ENCODE results near the gene SLC25A28. TPM values are rescaled to one million over a fixed set of nuclear protein-coding genes. Genes with fewer than 3 reads are reported as not detected.
"Not testable (repeated sequence)": the region's sequence is repeated elsewhere in the genome, so short reads cannot be mapped to it uniquely, and the experiment has no call there.

Gene SLC25A28
- total RNA-seq, 1 donor from 2014 or later, result 22.4 TPM

DNA sequence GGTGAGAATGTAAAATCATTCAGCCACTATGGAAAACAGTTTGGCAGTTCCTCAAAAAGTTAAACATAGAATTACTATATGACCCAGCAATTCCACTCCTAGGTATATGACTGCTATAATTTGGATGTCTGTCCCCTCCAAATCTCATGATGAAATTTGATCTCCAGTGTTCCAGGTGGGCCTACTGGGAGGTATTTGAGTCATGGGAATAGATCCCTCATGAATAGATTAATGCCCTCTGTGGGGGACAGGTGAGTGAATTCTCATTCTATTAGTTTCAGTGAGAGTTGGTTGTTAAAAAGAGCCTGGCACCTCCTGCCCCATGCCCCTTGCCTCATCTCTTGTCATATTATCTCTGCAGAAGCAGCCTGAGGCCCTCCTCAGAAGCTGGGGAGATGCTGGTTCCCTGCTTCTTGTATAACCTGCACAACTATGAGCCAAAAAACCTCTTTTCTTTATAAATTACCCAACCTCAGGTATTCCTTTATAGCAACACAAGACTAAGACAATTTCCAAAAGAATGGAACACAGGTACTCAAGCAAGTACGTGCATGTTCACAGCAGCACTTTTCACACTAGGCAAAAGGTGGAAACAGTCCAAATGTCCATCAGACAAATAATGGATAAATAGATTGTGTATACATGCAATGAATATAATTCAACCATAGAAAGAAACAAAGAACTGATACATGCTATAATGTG lies 8.8 kb upstream of the SLC25A28 start:
- ATAC-seq (no peak), DNase-seq (ENCODE audit: low spot score) (no peak)

GRCh38 chr10:99625124-99625523 lies 4.9 kb upstream of the SLC25A28 start:
- not testable (repeated sequence) for DNase-seq (ENCODE audit: low spot score); ATAC-seq

DNA sequence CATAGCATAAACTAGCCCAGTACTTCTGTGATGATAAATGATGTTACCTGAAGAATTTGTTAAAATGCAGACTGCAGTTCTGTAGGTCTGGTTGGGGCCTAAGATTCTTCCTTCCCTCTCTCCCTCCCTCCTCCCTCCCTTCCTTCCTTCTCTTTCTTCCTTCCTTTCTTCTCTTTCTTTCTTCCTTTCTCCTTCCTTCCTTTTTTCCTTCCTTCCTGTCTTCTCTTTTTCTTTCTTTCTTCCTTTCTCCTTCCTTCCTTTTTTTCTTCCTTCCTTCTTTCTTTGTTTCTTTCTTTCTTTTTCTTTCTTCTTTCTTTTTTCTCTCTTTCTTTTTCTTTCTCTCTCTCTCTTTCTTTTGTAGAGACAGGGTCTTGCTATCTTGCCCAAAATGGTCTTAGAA lies 3.7 kb upstream of the SLC25A28 start:
- no peak for ATAC-seq
- no peak for DNase-seq (ENCODE audit: low spot score)

- no peak for DNase-seq (ENCODE audit: low spot score)
- ATAC-seq, result peak; percentile 15
Observed at GRCh38 chr10:99621454-99622251, 1.4 kb upstream of the SLC25A28 start.

- peak; percentile 82 for ATAC-seq
- peak; percentile 93 for DNase-seq (ENCODE audit: low spot score)
Observed at GRCh38 chr10:99620711-99621453, 643 bp upstream of the SLC25A28 start.

- ATAC-seq (no peak), DNase-seq (ENCODE audit: low spot score) (no peak)
Observed at GRCh38 chr10:99619090-99619800, 994 bp downstream of the SLC25A28 start.

DNA sequence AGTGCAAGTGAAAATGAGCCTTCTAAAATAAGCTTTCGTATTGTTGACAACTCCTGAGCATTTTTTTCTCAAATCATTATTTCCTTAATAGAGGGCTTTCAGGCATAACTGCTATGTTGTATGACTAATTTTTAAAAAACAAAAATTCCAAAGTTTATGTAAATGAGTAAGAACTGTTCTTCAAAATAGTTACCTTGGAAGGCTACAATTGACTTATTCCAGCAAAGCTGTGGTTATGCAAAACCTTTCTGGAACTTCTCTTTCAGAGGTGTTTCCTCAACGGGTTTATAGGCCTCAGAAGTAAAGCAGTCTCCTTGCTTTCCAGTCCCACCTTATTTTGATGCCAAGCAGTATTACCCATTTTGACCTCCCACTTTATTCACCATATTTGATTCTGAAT lies 2.5 kb downstream of the SLC25A28 start:
- ATAC-seq, result no peak
- no peak for DNase-seq (ENCODE audit: low spot score)

GRCh38 chr10:99615426-99615825 lies 4.8 kb downstream of the SLC25A28 start:
- DNase-seq (ENCODE audit: low spot score) (no peak), ATAC-seq (no peak)

- peak; percentile 87 for ATAC-seq
- DNase-seq (ENCODE audit: low spot score), result no peak
Observed at GRCh38 chr10:99612167-99612831, 7.9 kb downstream of the SLC25A28 start.

GRCh38 chr10:99611326-99611725 lies 8.9 kb downstream of the SLC25A28 start:
- no peak for DNase-seq (ENCODE audit: low spot score)
- ATAC-seq, result no peak

DNA sequence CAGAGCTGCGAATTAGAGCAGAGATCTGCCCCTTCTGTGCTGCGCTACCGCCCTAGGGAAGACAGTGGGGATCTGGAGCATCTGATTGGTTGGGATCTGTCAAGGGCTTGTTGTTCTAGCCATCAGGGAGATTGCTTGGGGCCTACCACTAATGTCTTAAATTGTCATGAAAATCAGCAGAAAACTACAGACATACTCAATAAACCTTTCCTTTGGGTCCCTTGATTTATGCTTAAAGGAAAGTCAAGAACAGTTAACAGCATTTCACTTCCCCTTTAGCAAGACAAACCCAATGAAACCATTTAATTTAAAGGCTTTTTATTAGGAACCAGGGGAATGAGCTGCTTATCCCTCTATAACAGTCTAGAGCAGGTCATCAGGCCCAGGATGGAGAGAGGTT lies 10.0 kb downstream of the SLC25A28 start:
- ATAC-seq, result no peak
- DNase-seq (ENCODE audit: low spot score), result no peak

GRCh38 chr10:99609186-99609585 lies 11.1 kb downstream of the SLC25A28 start:
- DNase-seq (ENCODE audit: low spot score) (no peak), ATAC-seq (no peak)

GRCh38 chr10:99605351-99605750 lies 14.9 kb downstream of the SLC25A28 start:
- ATAC-seq, result no peak
- DNase-seq (ENCODE audit: low spot score), result no peak

DNA sequence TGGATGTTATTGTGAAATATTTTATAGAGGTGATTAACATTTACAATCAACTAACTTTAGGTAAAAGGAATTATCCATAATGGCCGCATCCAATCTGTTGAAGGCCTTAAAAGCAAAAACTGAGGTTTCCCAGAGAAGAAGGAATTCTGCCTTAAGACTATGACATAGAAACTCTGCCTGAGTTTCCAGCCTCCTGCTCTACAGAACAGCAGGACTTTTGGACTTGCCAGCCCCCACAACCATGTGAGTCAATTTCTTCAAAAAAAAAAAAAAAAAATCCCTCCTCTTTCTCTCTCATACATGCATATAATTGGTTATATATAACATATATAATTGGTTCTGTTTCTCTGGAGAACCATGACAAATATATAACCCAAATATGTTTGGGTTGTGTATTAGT lies 15.4 kb downstream of the SLC25A28 start:
- DNase-seq (ENCODE audit: low spot score), result no peak

DNA sequence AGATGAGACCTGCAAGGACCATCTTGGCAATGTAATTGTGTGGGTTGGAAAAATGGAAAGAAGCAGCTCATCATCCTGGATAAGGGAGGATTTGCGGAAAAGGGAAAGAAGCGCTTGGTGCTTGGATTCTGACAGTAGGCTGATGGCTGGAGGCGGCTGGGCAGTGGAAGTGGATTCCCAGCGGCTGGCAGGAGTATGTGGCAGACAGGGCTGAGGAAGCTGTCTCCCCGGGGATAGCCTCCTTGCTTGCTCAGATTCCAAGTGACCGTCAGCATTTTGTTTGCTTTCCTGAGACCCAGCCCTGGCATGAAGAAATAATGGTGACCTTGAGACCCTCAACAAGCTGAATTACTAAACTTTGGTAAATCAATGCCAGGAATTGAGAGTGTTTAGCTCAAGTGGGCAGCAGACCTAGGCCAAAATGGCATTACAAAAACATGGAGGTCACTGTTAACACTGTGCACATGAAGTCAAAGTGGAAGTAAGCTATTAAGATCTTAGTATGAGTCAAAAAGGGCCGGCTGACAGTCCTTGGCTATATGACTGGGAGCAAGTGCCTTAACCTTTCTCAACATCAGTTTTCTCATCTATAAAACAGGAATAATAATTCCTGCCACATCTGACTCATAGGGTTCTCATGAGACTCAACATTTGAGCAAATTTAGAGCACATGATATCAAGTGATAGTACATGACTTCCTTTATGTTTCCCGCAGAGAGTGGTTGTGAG lies 21.3 kb downstream of the SLC25A28 start:
- no peak for ATAC-seq
- DNase-seq (ENCODE audit: low spot score), result no peak

More for the DNA sequence above, 15.4 kb downstream of the SLC25A28 start:
- no peak for ATAC-seq

DNA sequence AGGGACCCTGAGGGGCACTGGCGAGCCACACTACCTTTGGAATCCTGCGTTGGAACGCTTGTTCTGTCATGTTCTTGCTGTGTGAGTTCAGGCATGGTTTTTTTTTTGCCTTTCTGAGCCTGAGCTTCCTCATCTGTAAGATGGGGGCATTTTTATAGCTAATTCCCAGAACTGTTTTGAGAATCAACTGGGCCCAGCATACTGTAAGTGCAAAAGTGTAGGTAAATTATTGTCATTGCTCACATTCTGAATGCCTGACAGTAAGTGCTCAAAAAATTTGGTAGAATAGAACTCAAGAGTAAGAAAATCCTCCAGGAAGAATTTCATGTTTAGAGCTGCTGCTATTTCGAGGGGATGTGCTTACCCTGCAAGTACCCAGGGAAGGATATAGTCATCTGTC lies 22.2 kb downstream of the SLC25A28 start:
- ATAC-seq (no peak), DNase-seq (ENCODE audit: low spot score) (no peak)

GRCh38 chr10:99596708-99597107 lies 23.5 kb downstream of the SLC25A28 start:
- not testable (repeated sequence) for ATAC-seq

GRCh38 chr10:99595770-99596465 lies 24.3 kb downstream of the SLC25A28 start:
- DNase-seq (ENCODE audit: low spot score) (no peak), ATAC-seq (no peak)

More at GRCh38 chr10:99596708-99597107, 23.5 kb downstream of the SLC25A28 start:
- DNase-seq (ENCODE audit: low spot score), result not testable (repeated sequence)

GRCh38 chr10:99595236-99595635 lies 25.0 kb downstream of the SLC25A28 start:
- DNase-seq (ENCODE audit: low spot score) (no peak), ATAC-seq (no peak)
